H1 (cell line): Measurements from ENCODE around the gene IST1.

Experiments used
- ASH2L ChIP-seq: fragments of 200-600, 300-600 bp; sonication (generic); IDR thresholded peaks from one replicate; pipeline ENCODE4 v1.7.1; 2017; ENCODE audit warnings: low read length
- CREB1 ChIP-seq: IDR thresholded peaks from 2 replicates; pipeline ENCODE4 v1.6.1; 2012; ENCODE audit warnings: inconsistent platforms
- CTCF ChIP-seq, 3 experiments: IDR thresholded peaks; 1 replicate in 2 of 3; 2 replicates in 1 of 3; pipeline versions ENCODE4 v1.5.1 to v1.6.1; 2011; ENCODE audit warnings: low read length in 3 of 3, mild to moderate bottlenecking in 3 of 3, inconsistent platforms in 2 of 3, low read depth in 1 of 3, moderate library complexity in 1 of 3; ENCODE audit not compliant: insufficient read depth in 1 of 3; ENCODE audit errors: control extremely low read depth in 1 of 3
- JUN ChIP-seq: IDR thresholded peaks from 2 replicates; pipeline ENCODE4 v1.6.1; 2011; ENCODE audit warnings: low read depth, mild to moderate bottlenecking, improper control_type of control experiment, low read length
- KDM5A ChIP-seq: fragments of 200-600 bp; IDR thresholded peaks from 2 replicates; pipeline ENCODE4 v1.7.1; 2012; ENCODE audit warnings: mild to moderate bottlenecking, low read length, inconsistent platforms, mixed read lengths
- POLR2A ChIP-seq, 2 experiments: IDR thresholded peaks; 1 replicate in 1 of 2; 2 replicates in 1 of 2; pipeline ENCODE4 v1.6.1; 2011; ENCODE audit warnings: low read depth in 2 of 2, low read length in 2 of 2, mild to moderate bottlenecking in 2 of 2; ENCODE audit errors: control extremely low read depth in 1 of 2
- TBP ChIP-seq: IDR thresholded peaks from 2 replicates; pipeline ENCODE4 v1.6.1; 2011; ENCODE audit warnings: low read depth, low read length, improper control_type of control experiment
- TCF12 ChIP-seq: IDR thresholded peaks from 2 replicates; pipeline ENCODE4 v1.6.1; 2011; ENCODE audit warnings: low read depth, mild to moderate bottlenecking, low read length
- TEAD4 ChIP-seq: IDR thresholded peaks from 2 replicates; pipeline ENCODE4 v1.6.1; 2012; ENCODE audit warnings: low read depth, low read length, inconsistent platforms, mixed read lengths

GRCh38 chr16:71852561-71852960 lies 42.8 kb upstream of the IST1 start:
- TF ChIP-seq TCF12 (no peak), POLR2A (IDR thresholded peaks at IDR 0.05; ENCODE audit: control extremely low read depth in 1 of 2, low read depth in 2 of 2, low read length in 2 of 2) (no peak), CTCF (IDR thresholded peaks at IDR 0.05; ENCODE audit: control extremely low read depth in 1 of 3, insufficient read depth in 1 of 3, low read depth in 1 of 3, low read length in 3 of 3) (no peak), TBP (no peak), KDM5A (no peak), ASH2L (no peak), TEAD4 (no peak), CREB1 (no peak), JUN (no peak)
